NB4 (cell line): ENCODE data around the gene DCP1B.
A peak's percentile ranks its signal among the peaks of the same experiment; 100 is the strongest.

Experiments
- DNase-seq: peaks from one replicate; pipeline ENCODE4 v3.0.0; 2010; ENCODE audit warnings: low read depth
- H3K4me3 ChIP-seq: one replicate; pipeline ENCODE4 v1.5.1; 2011; ENCODE audit warnings: mild to moderate bottlenecking, low read depth, low read length, moderate library complexity
- CTCF ChIP-seq: IDR thresholded peaks from one replicate; pipeline ENCODE4 v1.5.1; 2012; ENCODE audit warnings: low read depth, low read length
- MAX ChIP-seq: IDR thresholded peaks from 2 replicates; pipeline ENCODE4 v1.6.1; 2011; ENCODE audit warnings: low read depth, low read length
- MYC ChIP-seq: IDR thresholded peaks from 2 replicates; pipeline ENCODE4 v1.6.1; 2011; ENCODE audit warnings: low read depth, low read length
- POLR2A ChIP-seq: IDR thresholded peaks from 2 replicates; pipeline ENCODE4 v1.6.1; 2011; ENCODE audit warnings: mild to moderate bottlenecking; ENCODE audit not compliant: insufficient read length; ENCODE audit errors: extremely low read depth

DCP1B gene

GRCh38 chr12:1926251-1926657 is 78.0 kb downstream of the DCP1B start:
- TF ChIP-seq POLR2A (no peak), CTCF (no peak), MAX (no peak), MYC (no peak)

GRCh38 chr12:1925684-1926006 is 78.6 kb downstream of the DCP1B start:
- H3K4me3 ChIP-seq = no peak overlapping the region
- TF ChIP-seq CTCF = no peak
- TF ChIP-seq MYC = no peak
- no peak for TF ChIP-seq MAX
- no peak for TF ChIP-seq POLR2A
- DNase-seq = peak; percentile 0

More at GRCh38 chr12:1926251-1926657, 78.0 kb downstream of the DCP1B start:
- peak; percentile 1 for DNase-seq
- no peak overlapping the region for H3K4me3 ChIP-seq

- DNase-seq = no peak
- H3K4me3 ChIP-seq = no peak overlapping the region
- TF ChIP-seq MYC = no peak
- no peak for TF ChIP-seq MAX
- no peak for TF ChIP-seq CTCF
- TF ChIP-seq POLR2A = no peak
These were observed 79.1 kb downstream of the DCP1B start for GRCh38 chr12:1924996-1925683.

GRCh38 chr12:1922985-1923384 is 81.3 kb downstream of the DCP1B start:
- DNase-seq = peak; percentile 4
- TF ChIP-seq MAX (no peak), CTCF (no peak)
- no peak overlapping the region for H3K4me3 ChIP-seq

- H3K4me3 ChIP-seq = no peak overlapping the region
- TF ChIP-seq POLR2A = no peak
- TF ChIP-seq CTCF = peak; percentile 30
- DNase-seq = peak; percentile 78
These were observed 82.1 kb downstream of the DCP1B start for GRCh38 chr12:1922075-1922709.

- no peak for TF ChIP-seq POLR2A
- peak; percentile 19 for TF ChIP-seq CTCF
- TF ChIP-seq MAX = peak; percentile 27; the same call in 1 of the 2 replicates
- H3K4me3 ChIP-seq = no peak overlapping the region
- DNase-seq = peak; percentile 89
These were observed 83.3 kb downstream of the DCP1B start for GRCh38 chr12:1920971-1921370.
